ENCODE data around the gene MICOS13.

- TF ChIP-seq CTCF (IDR thresholded peaks at IDR 0.05; ENCODE audit: low read length) (no peak), EZH2phosphoT487 (IDR thresholded peaks at IDR 0.05; ENCODE audit: low read length) (no peak)
Observed at GRCh38 chr19:5631567-5632240, 48.6 kb downstream of the MICOS13 start.
